Measurements from ENCODE around the gene PRKRIP1.

PRKRIP1 gene

DNA sequence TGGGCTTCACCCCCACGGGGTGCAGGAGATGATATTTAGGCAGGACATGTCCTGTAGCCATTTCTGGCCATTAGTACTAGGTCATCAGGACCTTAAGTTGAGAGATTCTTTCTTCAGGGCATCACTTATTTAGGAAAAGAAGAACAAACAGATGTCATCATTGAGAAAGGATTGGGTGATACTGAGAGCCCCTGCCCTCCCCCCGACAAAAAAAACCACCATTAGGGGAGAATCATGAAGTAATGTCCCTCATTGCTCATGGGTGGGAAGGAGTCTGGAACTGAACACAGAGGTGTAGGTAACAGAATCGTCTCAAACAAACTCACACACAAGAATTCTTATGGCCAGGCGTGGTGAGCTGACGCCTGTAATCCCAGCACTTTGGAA, 30.8 kb downstream of the PRKRIP1 start:
- no peaks in the 10 kb centered on the region for H3K27me3 Mint-ChIP-seq
- peak overlapping the region; percentile 73 for H3K4me3 Mint-ChIP-seq
- peak overlapping the region; percentile 100 for H3K27ac Mint-ChIP-seq
- peaks cover 39% of the 10 kb centered on the region for H3K36me3 Mint-ChIP-seq
- DNase-seq = no peak
- H3K4me1 Mint-ChIP-seq = peaks cover 85% of the 10 kb centered on the region
- no peaks in the 10 kb centered on the region for H3K9me3 Mint-ChIP-seq
- CTCF ChIA-PET = interaction anchor here (1.8 to 2.8 kb wide), 2 partner anchors 12 to 40 kb away, joined by 5 to 34 read pairs; no protein-coding TSS in a partner anchor

DNA sequence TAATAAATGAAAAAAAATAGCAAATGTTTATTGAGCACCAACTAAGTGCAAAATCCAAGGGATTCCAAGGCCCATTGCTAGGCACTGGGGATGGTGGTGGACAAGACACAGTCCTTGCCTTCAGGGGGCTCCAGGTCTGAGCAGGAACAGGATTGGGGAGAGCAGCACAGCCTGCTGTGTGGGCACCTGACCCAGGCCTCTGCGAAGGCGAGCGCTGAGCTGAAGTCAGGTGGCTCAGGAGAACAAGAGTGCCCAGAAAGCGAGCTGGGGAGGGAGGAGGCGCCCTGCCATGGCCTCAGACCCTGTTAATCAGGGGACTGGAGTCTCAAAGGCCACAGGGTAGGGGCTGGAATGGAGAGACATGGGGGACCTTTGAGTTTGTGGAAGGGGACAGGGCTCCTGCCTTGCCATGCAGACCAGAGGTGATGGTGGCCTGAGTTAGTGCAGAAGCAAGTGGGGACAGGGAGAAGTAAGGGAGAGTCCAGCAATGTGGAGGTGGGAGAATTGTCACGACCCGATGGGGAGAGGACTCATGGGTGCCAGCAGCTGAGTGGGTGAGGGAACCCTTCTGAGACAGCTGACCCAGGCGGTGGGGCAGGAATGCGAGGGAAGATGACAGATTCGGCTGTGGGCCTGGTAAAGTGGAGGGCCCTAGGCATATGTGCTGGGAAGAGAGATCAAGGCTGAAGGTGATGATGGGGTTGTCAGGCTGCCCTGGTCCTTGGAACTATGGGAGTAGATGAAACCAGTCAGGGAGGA, 33.2 kb downstream of the PRKRIP1 start:
- no peaks in the 10 kb centered on the region for H3K9me3 Mint-ChIP-seq
- peaks cover 90% of the 10 kb centered on the region for H3K4me1 Mint-ChIP-seq

DNA sequence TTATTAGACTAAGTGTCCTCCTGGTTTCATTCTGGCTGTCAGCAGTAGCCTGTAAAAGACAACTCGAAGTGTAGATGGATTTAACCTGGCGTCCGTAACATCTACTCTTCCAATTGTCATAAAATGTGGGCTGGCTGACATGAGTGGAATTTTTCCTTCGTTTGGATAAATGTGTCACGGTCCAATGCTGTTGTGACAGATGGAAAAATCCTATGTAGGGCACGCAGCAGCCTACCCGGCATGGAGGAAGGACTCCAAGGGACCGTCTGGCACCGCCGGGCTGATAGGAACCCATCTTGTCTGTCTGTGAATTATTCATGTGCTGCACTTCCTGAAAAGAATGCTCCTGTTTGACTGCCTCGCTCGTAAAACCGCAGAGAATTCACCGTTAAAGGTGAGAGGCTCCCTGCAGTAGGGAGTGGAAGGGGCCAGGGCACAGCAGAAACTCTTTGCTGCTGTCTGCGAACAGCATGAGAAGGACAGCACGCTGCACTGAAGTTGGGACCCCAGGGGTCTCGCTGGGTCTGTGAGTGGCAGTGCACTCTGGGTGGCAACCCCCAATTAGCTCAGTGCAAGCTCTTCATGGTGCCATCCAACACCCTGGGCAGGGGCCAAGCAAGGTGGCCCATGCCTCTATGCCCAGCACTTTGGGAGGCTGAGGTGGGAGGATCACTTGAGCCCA, 35.6 kb downstream of the PRKRIP1 start:
- peaks cover 86% of the 10 kb centered on the region for H3K4me1 Mint-ChIP-seq

More for the DNA sequence above, 33.2 kb downstream of the PRKRIP1 start:
- peak overlapping the region; percentile 83 for H3K27ac Mint-ChIP-seq
- CTCF ChIA-PET = no interaction called here
- no peaks in the 10 kb centered on the region for H3K27me3 Mint-ChIP-seq
- H3K4me3 Mint-ChIP-seq = no peak overlapping the region
- DNase-seq = no peak
- peaks cover 32% of the 10 kb centered on the region for H3K36me3 Mint-ChIP-seq

DNA sequence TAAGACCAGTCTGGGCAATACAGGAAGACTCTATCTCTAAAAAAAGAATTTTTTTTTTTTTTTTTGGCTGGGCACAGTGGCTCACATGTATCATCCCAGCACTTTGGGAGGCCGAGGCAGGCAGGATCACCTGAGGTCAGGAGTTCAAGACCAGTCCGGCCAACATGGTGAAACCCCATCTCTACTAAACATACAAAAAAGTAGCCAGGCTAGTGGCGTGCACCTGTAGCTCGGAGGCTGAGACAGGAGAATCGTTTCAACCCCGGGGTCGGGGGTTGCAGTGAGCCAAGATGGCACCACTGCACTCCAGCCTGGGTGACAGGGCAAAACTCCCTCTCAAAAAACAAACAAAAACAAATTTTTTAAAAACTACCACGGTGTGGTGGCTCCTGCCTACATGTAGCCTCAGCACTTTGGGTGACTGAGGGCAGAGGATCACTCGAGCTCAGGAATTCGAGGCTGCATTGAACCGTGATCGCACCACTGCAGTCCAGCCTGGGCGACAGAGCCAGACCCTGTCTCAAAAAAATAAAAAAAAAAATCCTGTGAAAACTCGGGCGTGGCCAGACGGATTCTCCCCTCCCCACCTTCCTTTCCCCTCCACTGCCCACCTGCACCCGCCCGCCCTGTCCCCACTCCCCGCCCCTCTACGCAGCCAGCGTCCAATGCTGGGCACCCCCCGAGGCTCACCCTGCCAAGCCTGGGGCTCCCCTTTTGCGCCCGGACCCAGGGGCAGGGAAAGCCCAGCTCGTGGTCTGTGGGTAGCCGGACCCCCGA, 36.5 kb downstream of the PRKRIP1 start:
- H3K9me3 Mint-ChIP-seq = no peaks in the 10 kb centered on the region
- peak overlapping the region; percentile 71 for H3K4me3 Mint-ChIP-seq
- H3K4me1 Mint-ChIP-seq = peaks cover 80% of the 10 kb centered on the region
- no peaks in the 10 kb centered on the region for H3K27me3 Mint-ChIP-seq
- CTCF ChIA-PET = interaction anchor here (1.0 to 4.6 kb wide), 3 partner anchors 17 to 28 kb away, joined by 3 to 27 read pairs (median 17); no protein-coding TSS in a partner anchor
- peak overlapping the region; percentile 98 for H3K27ac Mint-ChIP-seq
- DNase-seq = peak; percentile 35
- H3K36me3 Mint-ChIP-seq = peaks cover 28% of the 10 kb centered on the region

More for the DNA sequence above, 35.6 kb downstream of the PRKRIP1 start:
- peak overlapping the region; percentile 98 for H3K27ac Mint-ChIP-seq
- H3K4me3 Mint-ChIP-seq = peak overlapping the region; percentile 71
- peaks cover 29% of the 10 kb centered on the region for H3K36me3 Mint-ChIP-seq
- CTCF ChIA-PET = interaction anchor here (1.0 to 4.6 kb wide), 3 partner anchors 16 to 27 kb away, joined by 3 to 27 read pairs (median 17); no protein-coding TSS in a partner anchor
- no peaks in the 10 kb centered on the region for H3K27me3 Mint-ChIP-seq
- H3K9me3 Mint-ChIP-seq = no peaks in the 10 kb centered on the region
- peak; percentile 71 for DNase-seq

DNA sequence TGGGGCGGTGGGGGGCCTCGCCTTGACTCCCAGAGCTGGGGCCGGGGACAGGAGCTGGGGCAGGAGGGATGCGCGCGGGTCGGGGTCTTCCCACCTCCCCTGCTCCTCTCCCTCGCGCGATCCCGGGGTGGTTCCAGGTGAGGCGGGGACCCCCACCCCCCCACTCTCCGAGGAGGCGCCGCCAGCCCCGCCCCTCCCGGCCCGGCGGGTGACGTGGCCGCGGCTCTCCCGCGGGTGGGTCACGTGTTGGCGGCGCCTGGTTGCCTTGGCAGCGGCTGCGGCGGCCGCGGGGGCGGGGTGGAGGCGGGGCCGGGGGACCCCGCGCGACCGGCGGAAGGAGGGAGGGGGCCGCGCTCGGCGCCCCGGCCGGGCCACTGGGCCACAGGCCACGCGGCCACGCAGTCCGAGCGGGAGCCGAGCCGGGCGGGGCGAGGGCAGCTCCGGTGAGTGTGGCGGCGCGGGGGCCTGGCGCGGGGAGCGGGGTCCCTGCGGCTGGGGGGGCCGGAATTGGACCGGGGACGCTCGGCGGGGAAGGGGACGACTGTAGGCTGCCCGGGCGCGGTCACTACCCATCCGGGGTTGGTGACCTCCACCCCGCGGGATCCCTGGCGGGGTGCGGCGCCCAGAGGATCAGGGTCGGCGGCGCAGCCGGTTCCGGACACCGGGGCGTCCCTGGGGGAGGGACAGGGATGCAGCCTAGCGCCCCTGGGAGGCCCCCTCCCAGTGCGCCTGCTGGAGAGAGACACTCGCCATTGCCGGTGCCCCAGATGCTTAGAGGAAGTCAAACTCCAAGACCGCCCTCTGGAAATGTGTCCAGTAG, 37.3 kb downstream of the PRKRIP1 start, which contains the start of gene ORAI2:
Gene ORAI2, plus strand, starts transcription at position 357 of the 820 bp plus-strand sequence. CDS start 5,382 bp downstream, outside the sequence.
- Mint-ChIP-seq H3K4me1 (peaks cover 72% of the 10 kb centered on the region), H3K9me3 (no peaks in the 10 kb centered on the region), H3K27ac (peak within 1 kb of the TSS; percentile 98), H3K36me3 (peaks cover 26% of the 10 kb centered on the region), H3K4me3 (peak within 1 kb of the TSS; percentile 87), H3K27me3 (no peaks in the 10 kb centered on the region)
- peak; percentile 89 for DNase-seq
- CTCF ChIA-PET = interaction anchor here (1.2 to 4.6 kb wide), 5 partner anchors 13 to 28 kb away, joined by 3 to 27 read pairs (median 17); no protein-coding TSS in a partner anchor

DNA sequence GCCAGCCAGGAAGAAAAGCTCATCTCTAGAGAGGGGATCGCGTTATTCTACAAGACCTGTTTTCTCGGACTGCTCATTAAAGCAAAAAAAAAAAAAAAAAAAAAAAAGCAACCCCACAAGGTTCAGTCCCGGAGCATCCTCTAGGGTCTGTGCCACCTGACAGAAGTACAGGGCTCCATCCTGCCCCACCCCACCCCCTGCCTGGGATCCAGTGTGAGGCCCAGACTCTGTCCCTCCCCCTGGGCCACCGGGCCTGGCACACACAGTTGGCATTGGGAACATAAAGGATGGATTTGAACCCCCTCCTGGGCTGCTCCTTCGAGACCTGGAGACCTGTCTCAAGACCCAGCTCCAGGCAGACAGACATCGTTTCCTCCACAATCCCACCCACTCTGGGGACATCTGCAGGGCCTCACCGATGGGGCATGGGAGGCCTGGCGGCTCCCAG, 37.9 kb downstream of the PRKRIP1 start:
- H3K27ac Mint-ChIP-seq = peak overlapping the region; percentile 91
- H3K4me1 Mint-ChIP-seq = peaks cover 67% of the 10 kb centered on the region
- peak overlapping the region; percentile 87 for H3K4me3 Mint-ChIP-seq
- no peaks in the 10 kb centered on the region for H3K9me3 Mint-ChIP-seq
- H3K27me3 Mint-ChIP-seq = no peaks in the 10 kb centered on the region
- H3K36me3 Mint-ChIP-seq = peaks cover 27% of the 10 kb centered on the region
- DNase-seq = peak; percentile 52
- CTCF ChIA-PET = interaction anchor here (1.2 to 4.6 kb wide), 4 partner anchors 12 to 29 kb away, joined by 3 to 27 read pairs (median 18); no protein-coding TSS in a partner anchor

DNA sequence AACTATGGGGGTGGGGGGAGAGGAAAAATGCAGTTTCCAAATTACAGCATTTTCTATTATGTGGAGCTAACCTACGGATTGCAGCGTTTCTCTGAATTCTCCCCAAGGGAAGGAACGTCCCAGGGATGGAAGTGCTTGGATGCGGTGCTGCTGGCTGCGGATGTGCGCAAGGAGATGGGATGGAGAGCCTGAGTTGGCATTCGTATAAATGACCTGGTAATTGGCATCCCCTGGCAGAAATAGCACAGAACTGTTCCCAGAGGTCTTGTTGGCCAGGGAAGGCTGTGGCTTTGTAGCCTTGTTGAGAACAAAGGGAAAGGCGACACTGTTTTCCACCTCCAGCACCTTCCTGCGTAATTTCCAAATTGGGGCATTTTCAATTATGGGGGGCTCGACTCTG, 40.0 kb downstream of the PRKRIP1 start:
- no peak overlapping the region for H3K27ac Mint-ChIP-seq
- CTCF ChIA-PET = interaction anchor here (1.6 to 4.6 kb wide), 3 partner anchors 11 to 24 kb away, joined by 3 to 27 read pairs (median 23); no protein-coding TSS in a partner anchor

DNA sequence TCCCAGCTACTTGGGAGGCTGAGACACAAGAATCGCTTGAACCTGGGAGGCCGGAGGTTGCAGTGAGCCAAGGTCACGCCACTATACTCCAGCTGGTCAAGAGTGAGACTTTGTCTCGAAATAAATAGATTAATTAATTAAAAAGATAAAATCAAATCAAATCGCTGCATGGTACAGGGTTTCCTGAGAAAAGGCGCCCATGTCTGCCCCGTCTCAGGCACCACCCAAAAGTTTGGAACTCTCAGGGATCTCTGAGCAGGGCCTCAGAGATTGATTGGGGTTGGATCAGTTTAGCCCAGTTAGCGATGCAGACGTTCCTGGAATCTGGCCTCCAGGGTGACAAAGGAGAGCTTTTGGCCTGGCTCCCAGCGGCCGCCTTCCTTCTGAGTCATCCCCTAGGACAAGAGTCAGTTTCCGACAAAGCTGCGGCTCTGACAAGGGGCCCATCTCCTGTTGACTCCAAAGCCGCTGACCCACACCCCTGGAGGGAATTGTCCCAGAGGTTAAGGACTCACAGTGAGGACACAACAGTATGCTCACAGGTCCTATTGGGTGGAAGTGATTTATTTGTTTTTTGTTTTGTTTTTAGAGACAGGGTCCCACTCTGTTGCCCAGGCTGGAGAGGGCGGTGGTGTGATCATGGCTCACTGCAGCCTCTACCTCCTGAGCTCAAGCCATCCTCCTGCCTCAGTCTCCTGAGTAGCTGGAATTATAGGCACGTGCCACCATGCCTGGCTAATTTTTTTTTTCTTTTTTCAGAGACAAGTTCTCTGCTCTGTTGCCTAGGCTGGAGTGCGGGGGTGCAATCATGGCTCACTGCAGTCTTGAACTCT, 44.0 kb downstream of the PRKRIP1 start:
- H3K27ac Mint-ChIP-seq = no peak overlapping the region
- no peaks in the 10 kb centered on the region for H3K9me3 Mint-ChIP-seq
- no peaks in the 10 kb centered on the region for H3K27me3 Mint-ChIP-seq
- CTCF ChIA-PET = interaction anchor here (1.0 to 3.1 kb wide), 5 partner anchors 10 to 36 kb away, joined by 3 to 14 read pairs (median 3); no protein-coding TSS in a partner anchor
- H3K4me3 Mint-ChIP-seq = no peak overlapping the region
- peaks cover 23% of the 10 kb centered on the region for H3K4me1 Mint-ChIP-seq
- H3K36me3 Mint-ChIP-seq = peaks cover 29% of the 10 kb centered on the region
- DNase-seq = no peak

More for the DNA sequence above, 40.0 kb downstream of the PRKRIP1 start:
- Mint-ChIP-seq H3K9me3 (no peaks in the 10 kb centered on the region), H3K27me3 (no peaks in the 10 kb centered on the region), H3K4me3 (peak overlapping the region; percentile 35), H3K36me3 (peaks cover 23% of the 10 kb centered on the region), H3K4me1 (peaks cover 46% of the 10 kb centered on the region)
- DNase-seq = no peak

DNA sequence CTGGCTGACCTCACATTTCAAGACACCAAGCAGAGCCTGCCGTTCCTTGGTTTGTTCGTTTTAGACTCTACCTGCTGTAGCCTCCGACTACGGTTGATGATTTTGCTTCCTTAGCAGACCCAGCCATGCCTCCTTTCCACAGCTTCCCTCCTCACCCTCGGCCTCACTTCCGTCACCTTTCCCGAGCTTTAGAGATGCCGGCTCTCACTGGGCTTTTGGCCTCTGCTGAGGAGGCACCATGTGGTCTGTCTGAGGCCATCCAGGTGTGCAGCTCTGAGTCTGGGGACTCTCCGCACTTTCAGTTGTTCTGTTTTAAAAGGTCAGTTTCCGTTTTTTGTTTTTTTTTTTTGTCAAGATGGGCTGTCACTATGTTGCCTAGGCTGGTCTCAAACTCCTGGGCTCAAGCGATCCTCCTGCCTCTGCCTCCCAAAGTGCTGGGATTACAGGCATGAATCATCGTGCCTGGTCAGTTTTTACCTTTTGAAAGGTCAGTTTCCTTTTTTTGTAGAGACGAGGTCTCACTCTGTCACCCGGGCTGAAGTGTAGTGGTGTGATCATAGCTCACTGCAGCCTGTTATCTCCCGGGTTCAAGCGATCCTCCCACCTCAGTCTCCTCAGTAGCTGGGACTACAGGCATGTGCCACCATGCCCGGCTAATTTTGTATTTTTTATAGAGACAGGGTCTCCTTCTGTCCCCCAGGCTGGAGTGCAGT, 49.0 kb downstream of the PRKRIP1 start:
- Mint-ChIP-seq H3K27ac (no peak overlapping the region), H3K4me3 (no peak overlapping the region), H3K4me1 (peaks cover 6% of the 10 kb centered on the region), H3K27me3 (no peaks in the 10 kb centered on the region), H3K36me3 (peaks cover 23% of the 10 kb centered on the region), H3K9me3 (no peaks in the 10 kb centered on the region)
- CTCF ChIA-PET = interaction anchor here (0.6 to 1.4 kb wide), 4 partner anchors 10 to 178 kb away, joined by 3 read pairs; no protein-coding TSS in a partner anchor
- no peak for DNase-seq

DNA sequence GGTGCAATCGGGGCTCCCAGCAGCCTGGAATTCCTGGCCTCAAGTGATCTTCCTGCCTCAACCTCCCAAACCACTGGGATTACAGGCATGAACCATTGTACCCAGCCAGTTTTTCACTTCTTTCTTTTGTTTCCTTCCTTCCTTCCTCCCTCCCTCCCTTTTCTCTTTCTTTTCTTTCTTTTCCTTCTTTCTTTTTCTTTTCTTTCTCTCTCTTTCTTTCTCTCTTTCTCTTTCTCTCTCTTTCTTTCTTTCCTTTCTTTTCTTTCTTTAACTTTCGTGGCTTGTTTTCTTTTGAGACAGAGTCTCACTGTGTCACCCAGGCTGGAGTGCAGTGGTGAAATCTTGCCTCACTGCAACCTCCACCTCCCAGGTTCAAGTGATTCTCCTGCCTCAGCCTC, 49.5 kb downstream of the PRKRIP1 start:
- Mint-ChIP-seq H3K27ac (no peak overlapping the region), H3K4me3 (no peak overlapping the region)

DNA sequence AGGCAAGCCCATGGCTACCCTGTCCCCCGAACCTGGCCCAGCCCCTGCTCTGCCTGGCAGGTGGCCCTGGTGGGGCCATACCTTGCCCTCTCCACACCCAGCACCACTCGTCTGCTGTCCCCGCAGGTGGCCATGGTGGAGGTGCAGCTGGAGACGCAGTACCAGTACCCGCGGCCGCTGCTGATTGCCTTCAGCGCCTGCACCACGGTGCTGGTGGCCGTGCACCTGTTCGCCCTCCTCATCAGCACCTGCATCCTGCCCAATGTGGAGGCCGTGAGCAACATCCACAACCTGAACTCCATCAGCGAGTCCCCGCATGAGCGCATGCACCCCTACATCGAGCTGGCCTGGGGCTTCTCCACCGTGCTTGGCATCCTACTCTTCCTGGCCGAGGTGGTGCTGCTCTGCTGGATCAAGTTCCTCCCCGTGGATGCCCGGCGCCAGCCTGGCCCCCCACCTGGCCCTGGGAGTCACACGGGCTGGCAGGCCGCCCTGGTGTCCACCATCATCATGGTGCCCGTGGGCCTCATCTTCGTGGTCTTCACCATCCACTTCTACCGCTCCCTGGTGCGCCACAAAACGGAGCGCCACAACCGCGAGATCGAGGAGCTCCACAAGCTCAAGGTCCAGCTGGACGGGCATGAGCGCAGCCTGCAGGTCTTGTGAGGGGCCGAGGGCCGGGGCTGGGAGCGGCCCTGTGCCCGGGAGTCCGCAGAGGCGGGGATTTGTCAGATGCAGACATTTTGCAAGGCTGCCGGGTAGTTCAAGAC, 50.4 kb downstream of the PRKRIP1 start:
- Mint-ChIP-seq H3K4me3 (no peak overlapping the region), H3K27ac (no peak overlapping the region), H3K36me3 (peaks cover 24% of the 10 kb centered on the region), H3K4me1 (peaks cover 5% of the 10 kb centered on the region), H3K27me3 (no peaks in the 10 kb centered on the region), H3K9me3 (no peaks in the 10 kb centered on the region)
- CTCF ChIA-PET = interaction anchor here (1.4 kb wide), 2 partner anchors 12 to 34 kb away, joined by 3 read pairs; no protein-coding TSS in a partner anchor
- DNase-seq = no peak

More for the DNA sequence above, 49.5 kb downstream of the PRKRIP1 start:
- Mint-ChIP-seq H3K4me1 (peaks cover 6% of the 10 kb centered on the region), H3K9me3 (no peaks in the 10 kb centered on the region), H3K36me3 (peaks cover 25% of the 10 kb centered on the region), H3K27me3 (no peaks in the 10 kb centered on the region)
- no peak for DNase-seq
- CTCF ChIA-PET = interaction anchor here (1.4 kb wide), 2 partner anchors 11 to 33 kb away, joined by 3 read pairs; no protein-coding TSS in a partner anchor

Data from activated naive CD4-positive, alpha-beta T cell treated with anti-CD3 and anti-CD28 coated beads, Interleukin-2, amount 10 ng/mL, durations not matched to agents 7 days and 5 days (primary cell).